MCF 10A (cell line): ENCODE measurements around the gene CCL2. TPM values are rescaled to one million over a fixed set of nuclear protein-coding genes. Genes with fewer than 3 reads are reported as not detected.

Experiments used
- BruUV-seq: library from RNA; stranded (reverse); fragments of 400-500 nt; replicated peaks from 2 replicates; lab custom pipeline; 2021; lab: Mats Ljungman, UMichigan
- CTCF ChIA-PET: fragments of 300-600 bp; sonication (Branson Sonifier 250); formaldehyde crosslinking; extraction: SDS; loops from one replicate; lab custom pipeline; 2021; ENCODE audit warnings: antibody characterized with exemption, inconsistent platforms; lab: Yijun Ruan, JAX
- POLR2A ChIA-PET: fragments of 300-600, 350-650 bp; sonication (Branson Sonifier 250); formaldehyde crosslinking; extraction: SDS; loops from one replicate; lab custom pipeline; 2020; ENCODE audit warnings: antibody characterized with exemption, inconsistent platforms; lab: Yijun Ruan, JAX
- DNase-seq: peaks from one replicate; pipeline ENCODE4 v3.0.0-alpha.2; 2018; ENCODE audit not compliant: unreplicated experiment
- H3K27ac Mint-ChIP-seq: one replicate; pipeline ENCODE4 v1.8.0; 2022; ENCODE audit warnings: mild to moderate bottlenecking, low read depth, mixed read lengths; ENCODE audit not compliant: unreplicated experiment
- H3K27me3 Mint-ChIP-seq: one replicate; pipeline ENCODE4 v1.8.0; 2022; ENCODE audit warnings: mixed read lengths; ENCODE audit not compliant: insufficient read depth, unreplicated experiment
- H3K36me3 Mint-ChIP-seq: one replicate; pipeline ENCODE4 v1.8.0; 2022; ENCODE audit warnings: mild to moderate bottlenecking, moderate library complexity, mixed read lengths; ENCODE audit not compliant: insufficient read depth, unreplicated experiment
- H3K4me1 Mint-ChIP-seq: one replicate; pipeline ENCODE4 v1.8.0; 2022; ENCODE audit warnings: mixed read lengths; ENCODE audit not compliant: insufficient read depth, unreplicated experiment
- H3K4me3 Mint-ChIP-seq: one replicate; pipeline ENCODE4 v1.8.0; 2022; ENCODE audit warnings: mild to moderate bottlenecking, moderate library complexity, mixed read lengths; ENCODE audit not compliant: unreplicated experiment
- H3K9me3 Mint-ChIP-seq: one replicate; pipeline ENCODE4 v1.8.0; 2022; ENCODE audit warnings: mixed read lengths; ENCODE audit not compliant: unreplicated experiment
- intact Hi-C: fragments of 100-400 bp; cut with micrococcal nuclease; formaldehyde crosslinking; loops from 2 replicates; pipeline ENCODE4 v1.14.1; 2022
- total RNA-seq: library from RNA; stranded (reverse); gene quantifications from 2 replicates; pipeline ENCODE4 v1.2.3, GENCODE V29; 2022
- TF ChIP-seq, protein P1 (sequence below): fragments of 200-600 bp; IDR thresholded peaks from one replicate; pipeline ENCODE4 v1.8.0; 2022; ENCODE audit warnings: antibody characterized with exemption, mild to moderate bottlenecking; ENCODE audit not compliant: unreplicated experiment

Gene CCL2
- total RNA-seq, 1 experiment from 2014 or later: 1.0 TPM

DNA sequence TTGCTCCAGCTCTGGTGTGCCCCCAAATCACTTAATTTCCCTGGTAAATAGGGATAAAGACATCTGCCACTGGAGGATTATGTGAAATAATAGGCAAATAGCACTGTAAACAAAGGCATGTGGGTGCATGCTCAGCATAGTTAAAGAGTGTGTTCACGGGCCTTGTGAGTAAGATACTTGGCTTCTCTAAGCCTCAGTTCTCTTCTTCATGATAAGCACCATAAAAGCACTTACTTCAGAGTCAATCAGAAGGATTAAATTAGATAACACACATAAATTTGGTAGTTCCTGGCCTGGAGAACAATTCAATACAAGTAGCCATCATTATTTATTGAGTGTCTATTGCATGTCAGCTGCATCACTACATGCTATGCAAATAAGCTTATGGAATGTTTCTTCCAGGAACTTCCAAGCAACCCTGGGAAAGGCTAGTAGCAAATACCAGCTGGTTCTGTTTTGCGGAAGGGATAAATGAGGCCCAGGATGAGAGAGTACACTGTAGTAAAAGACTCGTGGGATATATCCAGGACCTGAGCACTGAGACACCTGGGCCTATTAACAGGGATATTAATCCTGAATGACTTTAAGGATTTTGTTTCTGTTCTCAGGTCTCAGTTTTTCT lies 45.0 kb downstream of the CCL2 start:
- Mint-ChIP-seq H3K27me3 (no peaks in the 10 kb centered on the region), H3K4me1 (no peaks in the 10 kb centered on the region), H3K9me3 (no peaks in the 10 kb centered on the region), H3K36me3 (no peaks in the 10 kb centered on the region), H3K27ac (no peak overlapping the region), H3K4me3 (no peak overlapping the region)
- DNase-seq: no peak
- BruUV-seq: no TSS peak
- intact Hi-C loops: no loop called here
- TF ChIP-seq, protein P1, sequence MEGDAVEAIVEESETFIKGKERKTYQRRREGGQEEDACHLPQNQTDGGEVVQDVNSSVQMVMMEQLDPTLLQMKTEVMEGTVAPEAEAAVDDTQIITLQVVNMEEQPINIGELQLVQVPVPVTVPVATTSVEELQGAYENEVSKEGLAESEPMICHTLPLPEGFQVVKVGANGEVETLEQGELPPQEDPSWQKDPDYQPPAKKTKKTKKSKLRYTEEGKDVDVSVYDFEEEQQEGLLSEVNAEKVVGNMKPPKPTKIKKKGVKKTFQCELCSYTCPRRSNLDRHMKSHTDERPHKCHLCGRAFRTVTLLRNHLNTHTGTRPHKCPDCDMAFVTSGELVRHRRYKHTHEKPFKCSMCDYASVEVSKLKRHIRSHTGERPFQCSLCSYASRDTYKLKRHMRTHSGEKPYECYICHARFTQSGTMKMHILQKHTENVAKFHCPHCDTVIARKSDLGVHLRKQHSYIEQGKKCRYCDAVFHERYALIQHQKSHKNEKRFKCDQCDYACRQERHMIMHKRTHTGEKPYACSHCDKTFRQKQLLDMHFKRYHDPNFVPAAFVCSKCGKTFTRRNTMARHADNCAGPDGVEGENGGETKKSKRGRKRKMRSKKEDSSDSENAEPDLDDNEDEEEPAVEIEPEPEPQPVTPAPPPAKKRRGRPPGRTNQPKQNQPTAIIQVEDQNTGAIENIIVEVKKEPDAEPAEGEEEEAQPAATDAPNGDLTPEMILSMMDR: no peak
- ChIA-PET POLR2A (no interaction called here), CTCF (interaction anchor here (1.3 kb wide), 1 partner anchor 61 kb away, joined by 6 read pairs; no protein-coding TSS in a partner anchor)

DNA sequence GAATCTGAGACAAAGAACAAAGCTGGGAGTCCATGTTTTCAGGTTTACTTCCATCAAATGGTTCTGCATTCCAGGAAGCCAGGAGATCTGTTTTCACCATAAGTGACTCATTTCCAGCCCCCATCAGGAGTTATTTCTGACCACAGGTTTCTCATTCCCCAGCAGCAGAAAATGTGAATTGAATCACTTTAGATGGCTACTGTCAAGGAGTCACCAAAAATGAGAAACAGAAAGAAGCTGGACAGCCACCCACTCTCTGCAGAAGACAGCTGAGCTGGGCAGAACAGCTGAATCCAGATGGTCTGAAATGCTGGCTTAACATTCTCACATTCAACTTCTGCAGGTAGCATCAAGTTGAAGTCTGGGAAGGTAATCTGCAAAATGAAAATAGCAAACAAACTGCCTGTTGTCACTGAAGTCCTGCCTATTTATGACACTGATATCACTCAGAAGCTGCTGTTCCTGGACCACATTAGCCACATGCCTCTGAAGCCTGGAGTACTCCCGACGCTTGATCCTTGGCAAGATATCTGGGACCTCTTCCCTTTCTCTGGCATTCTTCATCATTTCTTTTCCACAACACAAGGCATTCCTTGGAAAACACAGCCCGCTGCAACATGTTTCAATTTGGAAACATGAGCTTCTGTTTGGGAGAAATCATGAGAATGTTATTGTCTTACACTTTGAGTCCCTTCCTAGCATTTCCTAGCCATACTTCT lies 45.7 kb downstream of the CCL2 start:
- TF ChIP-seq, protein P1: no peak
- ChIA-PET CTCF (interaction anchor here (1.3 kb wide), 1 partner anchor 61 kb away, joined by 6 read pairs; no protein-coding TSS in a partner anchor), POLR2A (no interaction called here)
- Mint-ChIP-seq H3K4me3 (no peak overlapping the region), H3K27ac (no peak overlapping the region), H3K9me3 (no peaks in the 10 kb centered on the region), H3K36me3 (no peaks in the 10 kb centered on the region), H3K27me3 (no peaks in the 10 kb centered on the region), H3K4me1 (peaks cover 1% of the 10 kb centered on the region)
- intact Hi-C loops: no loop called here
- DNase-seq: no peak
- no TSS peak for BruUV-seq

DNA sequence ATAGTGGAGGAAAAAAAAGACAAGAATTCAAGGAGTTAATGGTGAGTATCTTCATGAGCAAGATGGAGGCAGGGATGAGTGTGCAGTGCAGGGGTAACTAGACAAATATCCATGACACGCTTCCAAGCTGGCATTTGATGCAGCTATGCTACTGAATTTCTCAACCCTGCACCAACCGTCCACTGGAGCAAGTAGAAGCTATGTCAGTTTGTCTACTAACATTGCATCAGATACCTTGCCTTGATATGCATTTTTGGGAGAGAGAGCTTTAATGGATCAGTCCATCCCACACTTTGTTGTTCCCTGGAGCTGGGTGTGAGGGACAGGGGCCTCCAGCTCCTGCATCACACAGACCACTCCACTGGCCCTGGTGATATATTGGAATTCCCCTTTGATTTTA lies 46.9 kb downstream of the CCL2 start:
- H3K4me1 Mint-ChIP-seq: peaks cover 5% of the 10 kb centered on the region
- intact Hi-C loops: no loop called here
- no peaks in the 10 kb centered on the region for H3K9me3 Mint-ChIP-seq
- ChIA-PET POLR2A (no interaction called here), CTCF (interaction anchor here (0.6 to 0.9 kb wide), 2 partner anchors 59 to 1372 kb away, joined by 3 read pairs; no protein-coding TSS in a partner anchor)
- TF ChIP-seq, protein P1: no peak
- H3K27ac Mint-ChIP-seq: no peak overlapping the region
- H3K4me3 Mint-ChIP-seq: no peak overlapping the region
- no peaks in the 10 kb centered on the region for H3K36me3 Mint-ChIP-seq
- DNase-seq: no peak
- H3K27me3 Mint-ChIP-seq: no peaks in the 10 kb centered on the region
- BruUV-seq: no TSS peak

DNA sequence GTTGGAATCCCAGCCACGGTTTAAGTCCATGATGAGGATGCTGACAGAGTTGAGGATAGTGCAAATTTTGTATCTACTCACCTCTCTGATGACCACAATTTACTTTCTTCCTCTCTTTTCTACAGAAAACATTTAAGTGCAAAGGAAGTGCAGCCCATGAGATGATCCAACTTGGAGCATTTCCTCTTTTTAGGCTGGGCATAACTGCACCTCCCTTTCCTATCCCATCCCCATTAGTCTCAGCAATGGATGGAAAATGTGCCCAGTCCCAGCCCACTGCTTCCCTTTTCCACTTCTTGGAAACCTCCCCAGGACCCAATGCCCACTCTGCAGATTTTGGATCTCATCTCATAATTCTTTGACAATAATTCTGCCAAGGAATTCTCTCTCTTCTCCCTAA lies 47.6 kb downstream of the CCL2 start:
- H3K9me3 Mint-ChIP-seq: no peaks in the 10 kb centered on the region
- intact Hi-C loops: no loop called here
- ChIA-PET POLR2A (no interaction called here), CTCF (interaction anchor here (0.9 kb wide), 1 partner anchor 59 kb away, joined by 3 read pairs; no protein-coding TSS in a partner anchor)
- no peak overlapping the region for H3K27ac Mint-ChIP-seq
- no TSS peak for BruUV-seq
- TF ChIP-seq, protein P1: no peak
- no peak overlapping the region for H3K4me3 Mint-ChIP-seq
- H3K27me3 Mint-ChIP-seq: no peaks in the 10 kb centered on the region
- H3K4me1 Mint-ChIP-seq: peaks cover 5% of the 10 kb centered on the region
- H3K36me3 Mint-ChIP-seq: no peaks in the 10 kb centered on the region
- no peak for DNase-seq
